GM13977 (cell line): Measurements from ENCODE around the gene SIGLECL1.

Experiments
- DNase-seq: peaks from one replicate; pipeline ENCODE4 v3.0.0; 2012; ENCODE audit warnings: low spot score
- in situ Hi-C: fragments of 300-500 bp; cut with MboI; formaldehyde crosslinking; loops from one replicate; pipeline ENCODE4 v1.12.0; 2022; ENCODE audit warnings: low sequenced_read_pairs, low pct_unique_long_range_greater_than_20kb, mixed read lengths, inconsistent platforms; ENCODE audit not compliant: unreplicated experiment
- TF ChIP-seq, protein P1 (sequence below): IDR thresholded peaks from 2 replicates; pipeline ENCODE4 v1.5.1; 2012; ENCODE audit warnings: mild to moderate bottlenecking, control low read depth; ENCODE audit not compliant: insufficient read depth; ENCODE audit errors: extremely low read depth, missing control alignments

Gene SIGLECL1

GRCh38 chr19:51251468-51251820 lies 564 bp downstream of the SIGLECL1 start:
- in situ Hi-C loops = no loop called here

GRCh38 chr19:51252306-51253079 lies 1.6 kb downstream of the SIGLECL1 start:
- no peak for DNase-seq
- in situ Hi-C loops = no loop called here
- TF ChIP-seq, protein P1, sequence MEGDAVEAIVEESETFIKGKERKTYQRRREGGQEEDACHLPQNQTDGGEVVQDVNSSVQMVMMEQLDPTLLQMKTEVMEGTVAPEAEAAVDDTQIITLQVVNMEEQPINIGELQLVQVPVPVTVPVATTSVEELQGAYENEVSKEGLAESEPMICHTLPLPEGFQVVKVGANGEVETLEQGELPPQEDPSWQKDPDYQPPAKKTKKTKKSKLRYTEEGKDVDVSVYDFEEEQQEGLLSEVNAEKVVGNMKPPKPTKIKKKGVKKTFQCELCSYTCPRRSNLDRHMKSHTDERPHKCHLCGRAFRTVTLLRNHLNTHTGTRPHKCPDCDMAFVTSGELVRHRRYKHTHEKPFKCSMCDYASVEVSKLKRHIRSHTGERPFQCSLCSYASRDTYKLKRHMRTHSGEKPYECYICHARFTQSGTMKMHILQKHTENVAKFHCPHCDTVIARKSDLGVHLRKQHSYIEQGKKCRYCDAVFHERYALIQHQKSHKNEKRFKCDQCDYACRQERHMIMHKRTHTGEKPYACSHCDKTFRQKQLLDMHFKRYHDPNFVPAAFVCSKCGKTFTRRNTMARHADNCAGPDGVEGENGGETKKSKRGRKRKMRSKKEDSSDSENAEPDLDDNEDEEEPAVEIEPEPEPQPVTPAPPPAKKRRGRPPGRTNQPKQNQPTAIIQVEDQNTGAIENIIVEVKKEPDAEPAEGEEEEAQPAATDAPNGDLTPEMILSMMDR = no peak

More at GRCh38 chr19:51251468-51251820, 564 bp downstream of the SIGLECL1 start:
- TF ChIP-seq, protein P1 = no peak
- DNase-seq = no peak

DNA sequence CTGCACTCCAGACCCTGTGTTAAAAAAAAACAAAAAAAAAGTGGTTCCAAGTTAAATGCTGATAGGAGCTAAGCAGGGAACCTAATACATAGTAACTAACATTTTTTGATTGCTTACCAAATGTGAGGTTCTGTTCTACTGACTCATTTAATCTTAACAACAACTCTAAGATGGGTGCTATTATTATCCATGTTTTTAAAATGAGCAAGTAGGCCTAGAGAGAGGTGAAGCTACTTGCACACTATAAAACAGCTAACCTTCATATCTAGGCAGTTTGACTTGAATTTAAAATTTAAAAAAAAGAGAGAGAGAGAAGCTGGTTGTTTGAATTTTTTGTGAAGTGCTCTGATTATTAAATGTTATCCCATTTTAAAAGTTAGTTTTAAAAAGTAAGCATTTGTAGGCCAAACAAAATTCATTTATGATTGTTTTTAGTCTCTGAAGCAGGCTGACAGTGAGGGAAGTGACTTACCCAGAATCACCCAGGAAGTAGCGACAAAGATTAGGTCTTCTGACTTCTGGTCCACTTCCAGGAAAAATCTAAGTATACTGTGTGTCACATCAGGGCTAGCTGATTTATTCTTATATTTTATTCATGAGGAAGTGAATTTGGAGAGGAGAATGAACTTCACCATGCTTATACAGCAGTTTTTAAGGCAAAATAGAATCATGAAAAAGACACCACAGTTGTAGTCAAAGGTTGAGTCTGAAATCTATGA lies 2.4 kb downstream of the SIGLECL1 start:
- TF ChIP-seq, protein P1 = no peak
- no peak for DNase-seq
- in situ Hi-C loops = no loop called here

GRCh38 chr19:51256155-51256625 lies 5.3 kb downstream of the SIGLECL1 start:
- in situ Hi-C loops = no loop called here
- DNase-seq = no peak
- TF ChIP-seq, protein P1 = no peak

DNA sequence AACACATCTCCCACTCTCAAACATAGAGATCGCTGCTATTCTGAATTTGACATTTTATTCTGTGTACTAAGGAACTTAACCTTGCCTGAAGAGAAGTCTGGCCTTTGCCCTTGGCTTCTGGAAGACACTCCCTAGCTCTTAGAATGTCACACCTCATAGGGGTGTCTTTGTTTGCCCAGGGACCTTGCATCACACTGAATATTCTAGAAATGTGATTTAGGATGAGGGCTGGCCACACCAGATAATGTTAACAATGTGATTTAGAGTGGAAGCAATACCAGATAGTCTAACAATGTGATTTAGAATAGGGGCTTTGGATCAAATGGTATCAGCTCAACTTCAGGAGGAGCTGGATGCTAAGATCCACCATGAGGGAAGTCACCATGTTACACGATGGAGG lies 6.6 kb downstream of the SIGLECL1 start:
- TF ChIP-seq, protein P1 = no peak
- in situ Hi-C loops = no loop called here

DNA sequence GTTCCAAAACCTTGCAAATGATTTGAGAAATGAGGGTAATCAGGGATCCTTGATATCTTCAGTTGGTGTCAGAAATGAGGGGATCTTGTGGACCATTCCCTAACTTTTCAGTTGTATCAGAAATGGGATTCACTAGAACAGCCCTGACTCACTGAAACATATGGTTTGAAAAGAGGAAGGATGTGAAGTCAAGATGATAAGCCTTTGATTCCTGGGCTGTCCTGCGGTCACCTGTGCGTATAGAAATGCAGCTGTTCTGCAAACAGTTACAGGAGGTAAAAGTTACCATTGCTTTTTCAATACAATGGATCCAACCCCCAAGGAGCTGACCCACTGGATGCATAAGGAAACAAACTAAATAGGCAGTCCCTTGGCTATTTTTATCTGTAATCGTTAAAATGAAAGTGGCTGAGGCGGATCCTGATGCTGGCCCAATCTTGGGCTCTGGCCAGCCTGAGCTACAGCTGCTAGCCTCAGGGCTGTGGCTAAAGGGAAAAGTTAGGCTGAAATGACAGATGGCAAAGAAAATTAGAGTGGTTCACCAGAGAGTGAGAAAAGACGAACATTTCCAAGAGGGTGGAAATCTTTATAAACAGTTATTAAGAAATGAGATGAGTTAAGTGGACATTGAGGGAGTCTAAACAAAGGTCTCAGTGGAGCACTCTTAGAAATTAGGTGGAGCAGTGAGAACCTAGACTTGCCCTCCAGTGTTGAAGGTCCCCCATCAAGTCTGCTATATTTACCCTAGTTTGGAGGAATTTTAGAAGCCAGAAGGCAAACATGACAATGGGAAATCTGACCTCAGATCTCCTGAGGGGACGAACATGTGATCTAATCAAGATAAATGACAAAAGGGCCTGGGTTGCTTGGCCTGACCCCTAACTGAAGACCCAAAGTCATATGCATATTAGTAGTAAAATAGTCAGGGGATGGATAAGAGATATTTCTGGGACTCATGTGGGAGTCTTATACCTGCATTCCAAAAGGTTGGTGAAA lies 7.6 kb downstream of the SIGLECL1 start:
- DNase-seq = no peak
- TF ChIP-seq, protein P1 = no peak
- in situ Hi-C loops = no loop called here

More for the DNA sequence above, 6.6 kb downstream of the SIGLECL1 start:
- DNase-seq = no peak
